ENCODE data around the gene CAPZB.

Gene CAPZB

DNA sequence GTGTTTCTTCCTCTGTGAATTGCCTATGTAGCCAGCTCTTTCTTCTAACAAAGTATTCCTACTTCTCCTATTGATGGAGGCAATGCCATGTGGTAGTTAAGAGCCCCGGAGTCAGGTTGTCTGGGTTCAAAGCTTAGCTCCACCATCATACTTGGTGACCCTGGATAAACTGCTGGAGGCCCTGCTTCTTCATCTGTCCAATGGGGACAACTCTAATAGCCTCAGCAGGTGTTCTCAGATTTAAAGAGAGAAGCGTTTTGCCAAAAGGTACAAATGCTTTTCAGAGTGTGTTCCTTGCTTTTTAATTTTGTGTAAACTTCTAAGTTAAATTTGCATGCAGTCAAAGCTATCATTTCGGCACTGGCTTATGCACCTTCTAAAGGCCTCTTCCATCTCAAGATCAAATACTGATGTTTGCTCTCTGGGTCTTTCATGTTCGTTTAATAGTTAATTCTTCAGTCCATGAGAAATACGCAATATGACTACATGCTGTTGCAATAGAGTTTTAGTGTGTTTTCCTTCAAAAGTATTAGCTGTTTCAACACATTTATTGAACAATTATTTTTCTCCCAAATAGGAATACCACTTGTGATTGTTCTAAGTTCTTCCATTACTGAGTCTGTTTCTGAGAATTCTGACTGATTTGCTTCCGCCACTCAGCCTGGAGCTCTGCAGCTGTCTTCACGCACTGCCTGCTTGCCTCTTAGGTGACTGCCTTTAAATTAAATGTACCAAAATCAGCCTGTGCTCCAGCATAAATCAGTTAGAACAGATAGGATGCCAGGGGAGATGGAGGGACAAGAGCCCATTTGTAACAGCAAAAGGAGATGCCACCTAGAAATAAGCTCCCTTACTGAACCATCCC, 75.6 kb downstream of the CAPZB start:
- no peak for TF ChIP-seq GABPA (IDR thresholded peaks at IDR 0.05; ENCODE audit: low read depth)
- no peak for TF ChIP-seq POLR2AphosphoS5 (IDR thresholded peaks at IDR 0.05; ENCODE audit: low read depth)
- TF ChIP-seq, protein P1, sequence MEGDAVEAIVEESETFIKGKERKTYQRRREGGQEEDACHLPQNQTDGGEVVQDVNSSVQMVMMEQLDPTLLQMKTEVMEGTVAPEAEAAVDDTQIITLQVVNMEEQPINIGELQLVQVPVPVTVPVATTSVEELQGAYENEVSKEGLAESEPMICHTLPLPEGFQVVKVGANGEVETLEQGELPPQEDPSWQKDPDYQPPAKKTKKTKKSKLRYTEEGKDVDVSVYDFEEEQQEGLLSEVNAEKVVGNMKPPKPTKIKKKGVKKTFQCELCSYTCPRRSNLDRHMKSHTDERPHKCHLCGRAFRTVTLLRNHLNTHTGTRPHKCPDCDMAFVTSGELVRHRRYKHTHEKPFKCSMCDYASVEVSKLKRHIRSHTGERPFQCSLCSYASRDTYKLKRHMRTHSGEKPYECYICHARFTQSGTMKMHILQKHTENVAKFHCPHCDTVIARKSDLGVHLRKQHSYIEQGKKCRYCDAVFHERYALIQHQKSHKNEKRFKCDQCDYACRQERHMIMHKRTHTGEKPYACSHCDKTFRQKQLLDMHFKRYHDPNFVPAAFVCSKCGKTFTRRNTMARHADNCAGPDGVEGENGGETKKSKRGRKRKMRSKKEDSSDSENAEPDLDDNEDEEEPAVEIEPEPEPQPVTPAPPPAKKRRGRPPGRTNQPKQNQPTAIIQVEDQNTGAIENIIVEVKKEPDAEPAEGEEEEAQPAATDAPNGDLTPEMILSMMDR (IDR thresholded peaks at IDR 0.05; ENCODE audit: insufficient read depth, low read length), result no peak
- TF ChIP-seq SPI1 (IDR thresholded peaks at IDR 0.05; ENCODE audit: borderline replicate concordance, low read depth), result no peak
- TF ChIP-seq, protein P2, sequence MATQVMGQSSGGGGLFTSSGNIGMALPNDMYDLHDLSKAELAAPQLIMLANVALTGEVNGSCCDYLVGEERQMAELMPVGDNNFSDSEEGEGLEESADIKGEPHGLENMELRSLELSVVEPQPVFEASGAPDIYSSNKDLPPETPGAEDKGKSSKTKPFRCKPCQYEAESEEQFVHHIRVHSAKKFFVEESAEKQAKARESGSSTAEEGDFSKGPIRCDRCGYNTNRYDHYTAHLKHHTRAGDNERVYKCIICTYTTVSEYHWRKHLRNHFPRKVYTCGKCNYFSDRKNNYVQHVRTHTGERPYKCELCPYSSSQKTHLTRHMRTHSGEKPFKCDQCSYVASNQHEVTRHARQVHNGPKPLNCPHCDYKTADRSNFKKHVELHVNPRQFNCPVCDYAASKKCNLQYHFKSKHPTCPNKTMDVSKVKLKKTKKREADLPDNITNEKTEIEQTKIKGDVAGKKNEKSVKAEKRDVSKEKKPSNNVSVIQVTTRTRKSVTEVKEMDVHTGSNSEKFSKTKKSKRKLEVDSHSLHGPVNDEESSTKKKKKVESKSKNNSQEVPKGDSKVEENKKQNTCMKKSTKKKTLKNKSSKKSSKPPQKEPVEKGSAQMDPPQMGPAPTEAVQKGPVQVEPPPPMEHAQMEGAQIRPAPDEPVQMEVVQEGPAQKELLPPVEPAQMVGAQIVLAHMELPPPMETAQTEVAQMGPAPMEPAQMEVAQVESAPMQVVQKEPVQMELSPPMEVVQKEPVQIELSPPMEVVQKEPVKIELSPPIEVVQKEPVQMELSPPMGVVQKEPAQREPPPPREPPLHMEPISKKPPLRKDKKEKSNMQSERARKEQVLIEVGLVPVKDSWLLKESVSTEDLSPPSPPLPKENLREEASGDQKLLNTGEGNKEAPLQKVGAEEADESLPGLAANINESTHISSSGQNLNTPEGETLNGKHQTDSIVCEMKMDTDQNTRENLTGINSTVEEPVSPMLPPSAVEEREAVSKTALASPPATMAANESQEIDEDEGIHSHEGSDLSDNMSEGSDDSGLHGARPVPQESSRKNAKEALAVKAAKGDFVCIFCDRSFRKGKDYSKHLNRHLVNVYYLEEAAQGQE (IDR thresholded peaks at IDR 0.05; ENCODE audit: insufficient replicate concordance, low read depth), result no peak
- Histone ChIP-seq H3K27me3 (ENCODE audit: insufficient read depth, poor library complexity, severe bottlenecking) (no peaks in the 10 kb centered on the region), H3K27ac (replicated peaks) (no peak overlapping the region), H3K4me3 (replicated peaks; ENCODE audit: insufficient read depth, low read length) (no peak overlapping the region)
- DNase-seq (ENCODE audit: low read depth in 1 of 2, low spot score in 1 of 2), result no peak

DNA sequence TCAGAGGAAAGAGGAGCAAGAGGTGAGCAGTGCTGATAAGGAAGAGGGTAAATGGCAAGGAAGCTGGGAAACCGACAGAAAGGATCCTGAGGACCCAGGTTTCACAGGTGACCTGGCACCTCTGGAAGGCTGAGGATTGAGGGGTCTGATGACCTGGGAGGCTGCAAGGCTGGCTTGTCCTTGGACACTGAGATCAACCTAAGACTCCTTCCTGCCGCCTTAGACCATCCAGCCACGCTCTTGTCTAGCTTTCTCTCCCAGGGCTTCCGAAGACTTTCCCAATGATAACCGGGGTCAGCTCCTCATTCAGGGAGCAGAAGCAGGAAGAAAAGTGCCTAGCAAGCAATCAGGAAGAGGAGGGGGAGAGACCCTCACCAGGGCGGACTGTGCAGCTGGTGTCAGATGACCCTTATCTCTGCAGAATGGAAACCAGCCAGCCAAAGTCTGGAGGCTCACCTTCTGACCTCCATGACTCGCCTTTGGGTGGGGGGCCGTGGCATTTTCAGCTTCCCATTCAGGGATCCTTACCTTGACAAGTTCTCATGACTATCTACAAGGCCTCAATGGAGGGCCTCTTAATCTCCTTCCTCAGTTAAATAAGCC, 77.7 kb downstream of the CAPZB start:
- no peaks in the 10 kb centered on the region for H3K27me3 ChIP-seq (ENCODE audit: insufficient read depth, poor library complexity, severe bottlenecking)
- TF ChIP-seq, protein P1 (IDR thresholded peaks at IDR 0.05; ENCODE audit: insufficient read depth, low read length), result no peak
- TF ChIP-seq, protein P2 (IDR thresholded peaks at IDR 0.05; ENCODE audit: insufficient replicate concordance, low read depth), result no peak
- TF ChIP-seq SPI1 (IDR thresholded peaks at IDR 0.05; ENCODE audit: borderline replicate concordance, low read depth), result no peak
- TF ChIP-seq POLR2AphosphoS5 (IDR thresholded peaks at IDR 0.05; ENCODE audit: low read depth), result no peak
- no peak for TF ChIP-seq GABPA (IDR thresholded peaks at IDR 0.05; ENCODE audit: low read depth)
- no peak for DNase-seq (ENCODE audit: low read depth in 1 of 2, low spot score in 1 of 2)
- H3K27ac ChIP-seq (replicated peaks), result no peak overlapping the region
- H3K4me3 ChIP-seq (replicated peaks; ENCODE audit: insufficient read depth, low read length), result no peak overlapping the region

DNA sequence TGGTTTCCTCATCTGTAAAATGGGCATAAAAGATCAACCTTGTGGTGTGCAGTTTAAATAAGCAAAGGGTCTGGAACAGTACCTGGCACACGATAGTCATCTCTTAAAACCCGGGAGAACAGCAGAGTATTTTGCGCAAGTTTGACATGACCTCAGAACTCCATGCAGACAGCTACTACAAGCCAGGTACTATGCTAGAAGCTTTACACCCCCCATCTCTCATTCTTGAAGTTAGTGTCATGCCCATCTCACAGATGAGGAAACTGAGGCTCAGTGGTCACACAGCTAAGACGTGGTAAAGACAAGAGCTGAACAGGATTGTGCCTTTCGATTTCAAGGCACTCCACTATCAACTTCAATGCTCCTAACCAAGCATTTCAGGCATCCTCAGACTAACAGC, 78.7 kb downstream of the CAPZB start:
- Histone ChIP-seq H3K27me3 (ENCODE audit: insufficient read depth, poor library complexity, severe bottlenecking) (no peaks in the 10 kb centered on the region), H3K4me3 (replicated peaks; ENCODE audit: insufficient read depth, low read length) (no peak overlapping the region), H3K27ac (replicated peaks) (no peak overlapping the region)
- no peak for TF ChIP-seq SPI1 (IDR thresholded peaks at IDR 0.05; ENCODE audit: borderline replicate concordance, low read depth)
- no peak for TF ChIP-seq GABPA (IDR thresholded peaks at IDR 0.05; ENCODE audit: low read depth)
- DNase-seq (ENCODE audit: low read depth in 1 of 2, low spot score in 1 of 2), result no peak

DNA sequence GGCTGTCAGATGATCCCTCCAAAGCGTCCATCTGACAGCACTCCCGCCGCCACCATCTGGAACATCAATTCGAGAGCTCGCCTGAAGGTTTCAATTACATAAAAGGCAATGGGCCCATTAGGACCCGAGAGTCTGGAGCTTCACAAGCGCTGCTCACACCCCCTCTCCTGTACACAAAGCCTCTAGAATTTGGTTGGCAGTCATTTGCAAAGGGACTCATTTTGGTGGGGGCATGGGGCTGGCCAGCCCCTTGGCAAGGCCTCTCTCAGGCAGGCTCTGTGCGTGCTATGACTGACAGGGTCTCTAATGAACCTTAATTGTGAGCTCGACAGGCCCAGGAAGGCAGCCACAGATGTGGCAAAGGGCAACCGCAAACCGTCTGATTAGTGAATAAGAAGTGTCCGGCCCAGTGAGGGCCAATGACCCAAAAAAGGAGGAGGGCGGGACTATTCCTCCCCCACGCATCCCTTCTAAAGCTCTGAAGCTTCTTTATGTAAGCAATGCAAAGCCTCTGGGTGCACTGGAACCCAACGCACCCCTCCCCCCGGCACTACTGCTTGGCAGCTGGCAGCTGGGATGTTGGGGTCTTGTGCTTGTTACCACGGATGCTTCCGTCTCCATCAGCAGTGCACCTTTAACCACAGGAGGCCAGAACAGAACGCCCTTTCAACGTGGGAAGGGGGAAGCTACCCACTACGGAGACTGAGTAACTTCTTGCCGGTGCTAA, 79.4 kb downstream of the CAPZB start:
- TF ChIP-seq SPI1 (IDR thresholded peaks at IDR 0.05; ENCODE audit: borderline replicate concordance, low read depth) (no peak), POLR2AphosphoS5 (IDR thresholded peaks at IDR 0.05; ENCODE audit: low read depth) (no peak), GABPA (IDR thresholded peaks at IDR 0.05; ENCODE audit: low read depth) (no peak)
- TF ChIP-seq, protein P2 (IDR thresholded peaks at IDR 0.05; ENCODE audit: insufficient replicate concordance, low read depth), result no peak
- TF ChIP-seq, protein P1 (IDR thresholded peaks at IDR 0.05; ENCODE audit: insufficient read depth, low read length), result no peak
- no peak for DNase-seq (ENCODE audit: low read depth in 1 of 2, low spot score in 1 of 2)
- H3K4me3 ChIP-seq (replicated peaks; ENCODE audit: insufficient read depth, low read length), result no peak overlapping the region
- no peaks in the 10 kb centered on the region for H3K27me3 ChIP-seq (ENCODE audit: insufficient read depth, poor library complexity, severe bottlenecking)
- H3K27ac ChIP-seq (replicated peaks), result no peak overlapping the region
